Middle frontal gyrus (tissue), 1 donor: ENCODE measurements around the gene KCNQ4.

Experiments used
- DNase-seq: peaks from one replicate; pipeline ENCODE4 v3.0.0-alpha.2; 2015; ENCODE audit warnings: low spot score; ENCODE audit errors: extremely low spot score

The KCNQ4 gene

GRCh38 chr1:40754201-40754600 is 29.4 kb upstream of the KCNQ4 start:
- no peak for DNase-seq

- no peak for DNase-seq
These were observed 28.5 kb upstream of the KCNQ4 start for GRCh38 chr1:40755067-40755466.

GRCh38 chr1:40756523-40756922 is 27.1 kb upstream of the KCNQ4 start:
- DNase-seq = no peak

- DNase-seq = no peak
These were observed 26.5 kb upstream of the KCNQ4 start for GRCh38 chr1:40757084-40757483.

GRCh38 chr1:40758004-40758403 is 25.6 kb upstream of the KCNQ4 start:
- no peak for DNase-seq

- no peak for DNase-seq
These were observed 24.8 kb upstream of the KCNQ4 start for GRCh38 chr1:40758578-40759343.

- no peak for DNase-seq
These were observed 22.6 kb upstream of the KCNQ4 start for GRCh38 chr1:40760984-40761383.

GRCh38 chr1:40762144-40762923 is 21.3 kb upstream of the KCNQ4 start:
- DNase-seq = no peak

- no peak for DNase-seq
These were observed 19.6 kb upstream of the KCNQ4 start for GRCh38 chr1:40763742-40764532.

GRCh38 chr1:40764981-40765380 is 18.6 kb upstream of the KCNQ4 start:
- no peak for DNase-seq

- DNase-seq = no peak
These were observed 17.6 kb upstream of the KCNQ4 start for GRCh38 chr1:40766017-40766416.

GRCh38 chr1:40766560-40766959 is 17.0 kb upstream of the KCNQ4 start:
- no peak for DNase-seq

- no peak for DNase-seq
These were observed 15.2 kb upstream of the KCNQ4 start for GRCh38 chr1:40768146-40768990.

- DNase-seq = no peak
These were observed 13.8 kb upstream of the KCNQ4 start for GRCh38 chr1:40769815-40770214.

GRCh38 chr1:40770296-40771070 is 13.1 kb upstream of the KCNQ4 start:
- DNase-seq = no peak

GRCh38 chr1:40772146-40772955 is 11.2 kb upstream of the KCNQ4 start:
- no peak for DNase-seq

GRCh38 chr1:40773748-40774265 is 9.8 kb upstream of the KCNQ4 start:
- no peak for DNase-seq

- no peak for DNase-seq
These were observed 9.2 kb upstream of the KCNQ4 start for GRCh38 chr1:40774266-40774998.
